GM21381 (cell line): ENCODE data around the gene C19orf85.
"Not testable (repeated sequence)": the region's sequence is repeated elsewhere in the genome, so short reads cannot be mapped to it uniquely, and the experiment has no call there.

ENCODE experiments used
- ATAC-seq: cut with Tn5 transposase; IDR thresholded peaks from one replicate; pipeline ENCODE4 v1.9.1; 2021; ENCODE audit warnings: mild to moderate bottlenecking, moderate library complexity; ENCODE audit not compliant: unreplicated experiment

C19orf85 gene

GRCh38 chr19:55459950-55460657 is 4.4 kb downstream of the C19orf85 start:
- no peak for ATAC-seq

GRCh38 chr19:55459551-55459949 is 5.0 kb downstream of the C19orf85 start:
- no peak for ATAC-seq

GRCh38 chr19:55457683-55458457 is 6.7 kb downstream of the C19orf85 start:
- ATAC-seq, result no peak

- ATAC-seq, result no peak
Measured at GRCh38 chr19:55456347-55456746, 8.2 kb downstream of the C19orf85 start.

- ATAC-seq, result no peak
Measured at GRCh38 chr19:55455576-55456235, 8.8 kb downstream of the C19orf85 start.

DNA sequence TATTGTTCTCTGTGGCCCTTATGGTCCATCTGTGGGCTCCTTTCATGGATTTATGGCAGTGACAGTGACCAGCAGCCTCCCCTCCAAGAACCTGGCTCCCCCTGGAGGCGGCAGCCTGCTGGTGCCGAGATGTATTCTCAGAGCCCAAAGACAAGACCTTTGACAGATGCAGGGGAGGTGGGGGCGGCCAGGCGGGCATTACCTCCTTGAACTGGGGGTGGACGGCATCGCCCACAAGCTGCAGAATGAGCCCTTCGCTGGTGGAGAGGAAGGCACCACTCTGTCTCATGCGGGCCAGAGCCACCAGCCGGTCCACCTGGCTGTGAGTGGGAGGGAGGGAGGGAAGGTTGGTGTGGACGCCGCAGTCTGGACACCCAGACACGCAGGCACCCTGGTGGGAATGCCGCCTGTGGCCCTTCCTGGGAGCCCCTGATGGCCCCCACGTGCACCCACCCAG is 9.7 kb downstream of the C19orf85 start:
- no peak for ATAC-seq

- no peak for ATAC-seq
Measured at GRCh38 chr19:55453511-55454260, 10.9 kb downstream of the C19orf85 start.

DNA sequence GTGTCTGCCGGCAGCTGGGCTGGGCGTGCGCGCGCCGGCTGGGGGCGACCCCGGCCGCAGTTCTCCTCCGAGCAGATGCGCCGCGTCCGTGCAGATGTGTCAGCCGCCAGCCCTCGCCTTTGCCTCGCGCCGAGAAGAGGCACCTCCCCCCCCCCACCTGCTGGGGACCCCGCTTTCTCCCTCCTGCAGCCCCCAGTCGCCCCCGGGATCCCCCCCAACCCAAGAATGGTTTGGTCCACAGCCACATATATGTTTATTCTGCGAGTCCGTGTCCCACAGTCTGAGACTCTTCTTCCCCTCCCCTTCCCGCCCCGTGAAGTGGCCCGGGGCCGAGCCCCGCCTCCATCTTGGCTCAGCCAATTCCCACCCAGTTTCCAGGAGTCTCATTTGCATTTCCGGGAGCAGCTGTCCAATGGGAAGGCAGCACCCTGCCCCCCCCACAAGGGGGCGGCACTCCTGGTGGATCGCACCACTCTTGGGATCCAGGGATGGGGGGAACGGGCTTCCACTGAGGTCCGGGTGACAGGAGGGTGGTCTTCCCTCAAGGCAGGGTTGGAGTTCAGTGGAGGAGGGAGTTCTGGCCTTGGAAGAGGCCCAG is 11.7 kb downstream of the C19orf85 start:
- no peak for ATAC-seq

- ATAC-seq, result no peak
Measured at GRCh38 chr19:55451965-55452748, 12.4 kb downstream of the C19orf85 start.

DNA sequence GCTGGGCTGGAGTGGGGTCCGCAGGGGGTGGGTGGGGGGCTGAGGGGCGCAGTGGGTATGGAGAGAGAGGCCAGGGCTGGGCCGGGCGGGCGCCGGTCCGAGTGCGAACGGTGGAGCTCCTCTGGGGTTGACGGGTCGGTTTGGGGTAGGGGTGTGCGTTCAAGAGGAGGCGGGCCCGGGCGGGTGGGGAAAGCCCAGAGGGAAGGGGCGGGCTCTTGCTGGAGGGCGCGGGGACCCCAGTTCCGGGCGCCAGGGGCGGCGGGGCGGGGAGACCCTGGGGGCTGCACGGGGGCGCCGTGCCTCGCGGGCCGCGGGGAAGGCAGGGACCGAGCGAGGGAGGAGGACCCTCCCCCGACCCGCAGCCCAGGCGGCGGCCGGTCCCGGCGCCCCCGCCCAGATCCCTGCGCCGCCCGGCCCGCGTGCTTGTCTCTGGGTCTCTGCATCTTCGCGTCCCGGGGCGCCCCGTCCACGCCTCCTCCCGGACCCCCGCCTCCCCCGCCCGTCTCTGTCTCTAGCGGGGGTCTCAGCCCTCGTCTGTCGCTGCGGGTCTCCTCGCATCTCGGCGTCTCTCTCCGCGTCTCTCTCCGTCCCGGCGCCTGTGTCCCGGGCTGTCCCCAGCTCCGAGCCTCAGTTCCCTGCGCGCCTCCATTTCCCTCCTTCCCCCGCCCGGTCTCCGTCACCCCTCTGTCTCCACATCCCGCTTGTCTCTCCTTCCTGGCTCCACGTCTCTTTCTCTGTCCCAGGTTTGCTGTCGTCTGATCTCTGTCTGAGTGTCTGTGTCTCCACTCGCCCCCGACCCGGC is 13.2 kb downstream of the C19orf85 start:
- ATAC-seq, result no peak

- no peak for ATAC-seq
Measured at GRCh38 chr19:55449469-55449868, 15.1 kb downstream of the C19orf85 start.

- not testable (repeated sequence) for ATAC-seq
Measured at GRCh38 chr19:55448175-55448490, 16.4 kb downstream of the C19orf85 start.

DNA sequence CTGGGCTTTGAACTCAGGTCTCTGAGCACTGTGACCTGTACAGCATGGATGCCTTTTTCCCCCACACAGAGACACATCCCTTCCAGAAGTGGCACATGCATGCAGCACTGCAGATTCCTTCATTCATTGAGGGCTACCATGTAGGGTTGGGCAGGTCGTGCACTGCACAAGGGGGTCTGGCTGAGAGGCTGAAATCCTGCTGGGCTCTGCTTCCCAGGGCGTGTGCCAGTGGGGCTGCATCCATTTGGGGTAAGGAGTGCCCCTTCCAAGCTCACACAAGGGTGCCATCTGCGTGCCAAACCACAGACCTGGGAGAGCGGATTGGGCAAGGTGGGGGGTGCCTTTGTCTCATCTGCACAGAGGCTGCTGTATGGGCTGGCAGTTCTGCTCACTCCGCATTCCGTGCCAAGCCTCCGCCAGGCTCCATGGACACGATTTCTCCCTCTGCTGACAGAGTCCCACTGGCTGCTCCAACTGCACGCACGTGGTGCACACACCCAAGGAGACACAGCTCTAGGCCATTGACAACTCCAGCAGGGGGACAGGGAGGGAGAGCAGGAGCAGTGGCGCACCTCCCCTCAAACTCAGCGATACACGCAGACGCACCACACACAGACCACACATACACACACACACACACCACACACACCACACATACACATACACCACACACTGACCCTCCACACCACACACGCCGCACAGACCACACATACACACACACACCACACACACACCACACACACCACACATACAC is 17.0 kb downstream of the C19orf85 start:
- ATAC-seq, result no peak

DNA sequence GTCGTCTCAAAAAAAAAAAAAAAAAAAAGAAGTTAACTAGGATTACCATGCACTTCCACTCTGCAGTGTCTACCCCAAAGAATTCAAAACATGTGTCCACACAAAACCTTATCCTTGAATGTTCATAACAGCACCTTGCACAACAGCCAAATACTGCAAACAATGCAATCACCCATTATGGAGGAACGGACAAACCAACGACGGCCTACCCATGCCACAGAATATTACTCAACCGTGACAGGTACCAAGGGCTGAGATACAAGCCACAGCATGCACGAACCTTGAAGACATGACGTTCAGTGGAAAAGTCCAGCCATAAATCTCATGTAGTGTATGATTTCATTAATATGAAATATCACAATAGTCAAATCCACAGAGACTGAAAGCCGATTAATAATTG is 18.5 kb downstream of the C19orf85 start:
- ATAC-seq, result no peak

GRCh38 chr19:55444646-55445045 is 19.9 kb downstream of the C19orf85 start:
- no peak for ATAC-seq

GRCh38 chr19:55443824-55444480 is 20.6 kb downstream of the C19orf85 start:
- ATAC-seq, result no peak

DNA sequence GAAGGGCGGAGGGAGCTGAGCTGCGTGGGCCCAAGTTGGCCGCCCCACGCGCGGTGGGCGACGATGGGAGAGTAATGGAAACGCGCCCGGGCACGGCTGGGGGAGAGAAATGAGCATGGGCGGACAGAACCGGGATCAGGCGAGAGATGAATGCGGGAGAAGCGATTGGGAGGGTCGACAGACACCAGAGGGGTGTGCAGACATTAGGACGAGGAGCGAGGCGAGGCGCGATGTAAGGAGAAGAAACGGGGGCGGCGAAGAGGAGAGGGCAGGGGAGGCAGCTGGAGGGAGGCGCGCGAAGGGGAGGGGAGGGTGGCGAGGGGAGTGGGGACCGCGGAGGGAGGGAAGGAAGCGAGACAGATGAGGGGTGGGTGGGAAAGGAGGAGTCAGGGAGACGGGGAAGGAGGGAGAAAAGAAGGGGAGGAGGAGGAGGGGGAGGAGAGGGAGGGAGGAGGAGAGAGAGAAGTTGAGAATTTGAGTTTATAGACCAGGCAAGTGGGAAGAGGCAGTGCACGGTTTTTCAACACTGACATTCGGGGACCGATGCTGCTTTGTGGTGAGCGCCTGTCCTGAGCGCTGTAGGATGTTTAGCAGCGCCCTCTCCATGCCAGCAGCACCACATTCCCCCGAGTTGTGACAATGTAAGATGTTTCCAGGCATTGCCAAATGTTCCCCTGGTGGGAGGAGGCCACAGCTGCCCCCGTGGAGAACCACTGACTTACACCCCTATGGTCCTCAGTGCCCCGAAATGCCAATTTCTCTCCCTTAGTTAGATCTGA is 21.3 kb downstream of the C19orf85 start, which contains the start of gene SHISA7:
Gene SHISA7 (minus strand): TSS at position 256 of the 779 bp plus-strand sequence. CDS start 437 bp downstream, outside the sequence.
- ATAC-seq, result no peak
